Gastroesophageal sphincter (tissue), 3 donors: ENCODE measurements around the gene IFNA1.

ENCODE experiments used
- EP300 ChIP-seq: sonication (generic); formaldehyde crosslinking; IDR thresholded peaks from one replicate; pipeline ENCODE4 v1.6.1; 2017; ENCODE audit warnings: antibody characterized with exemption, mild to moderate bottlenecking
- POLR2A ChIP-seq, 2 donors: fragments of 450-650 bp; IDR thresholded peaks; one replicate each; pipeline ENCODE4 v1.6.1; 2017; ENCODE audit warnings: antibody characterized with exemption in 2 of 2, mild to moderate bottlenecking in 2 of 2, moderate library complexity in 1 of 2
- TF ChIP-seq, protein P1 (sequence below), 4 experiments: fragments of 200-600 bp in 2 of 4; fragments of 450-650 bp in 2 of 4; sonication (generic) in 1 of 4; IDR thresholded peaks; one replicate each; pipeline ENCODE4 v1.5.1; 2017 to 2019; ENCODE audit warnings: antibody characterized with exemption in 4 of 4, mild to moderate bottlenecking in 2 of 4, moderate library complexity in 2 of 4

DNA sequence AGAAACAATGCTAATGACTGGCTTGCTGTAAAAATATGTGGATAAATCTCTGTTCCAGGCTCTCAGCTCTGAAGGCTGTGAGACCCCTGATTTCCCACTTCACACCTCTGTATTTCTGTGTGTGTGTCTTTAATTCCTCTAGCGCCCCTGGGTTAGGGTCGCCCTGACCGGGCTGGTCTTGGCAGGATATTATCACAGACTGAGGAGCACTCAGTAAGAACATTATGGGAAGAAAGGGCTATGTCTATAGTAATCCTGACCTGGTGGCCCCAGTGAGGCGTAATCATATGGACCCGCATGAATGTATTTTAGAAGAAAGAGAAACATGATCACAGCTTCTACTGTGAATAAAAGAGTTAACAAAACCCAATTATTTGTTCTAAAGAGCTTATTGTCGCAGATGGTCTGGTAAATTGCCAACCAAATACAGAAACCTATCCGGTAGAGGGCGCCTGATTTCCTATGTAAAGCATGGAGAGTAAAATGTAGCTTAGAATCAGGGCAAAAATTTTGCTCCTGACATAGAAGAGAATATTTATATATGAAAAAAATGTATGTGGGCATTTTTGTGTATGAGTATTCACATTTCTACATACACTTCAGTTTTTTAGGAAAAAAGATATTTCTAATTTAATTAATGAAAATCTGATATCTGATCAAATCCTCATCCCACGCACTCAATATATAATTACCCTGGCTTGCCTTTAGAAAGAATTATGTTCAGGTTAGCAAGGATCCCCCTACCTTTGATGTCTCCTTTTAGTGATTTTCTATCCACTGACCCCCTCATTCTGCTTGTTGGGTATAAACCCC lies 5.8 kb upstream of the IFNA1 start:
- TF ChIP-seq, protein P1, sequence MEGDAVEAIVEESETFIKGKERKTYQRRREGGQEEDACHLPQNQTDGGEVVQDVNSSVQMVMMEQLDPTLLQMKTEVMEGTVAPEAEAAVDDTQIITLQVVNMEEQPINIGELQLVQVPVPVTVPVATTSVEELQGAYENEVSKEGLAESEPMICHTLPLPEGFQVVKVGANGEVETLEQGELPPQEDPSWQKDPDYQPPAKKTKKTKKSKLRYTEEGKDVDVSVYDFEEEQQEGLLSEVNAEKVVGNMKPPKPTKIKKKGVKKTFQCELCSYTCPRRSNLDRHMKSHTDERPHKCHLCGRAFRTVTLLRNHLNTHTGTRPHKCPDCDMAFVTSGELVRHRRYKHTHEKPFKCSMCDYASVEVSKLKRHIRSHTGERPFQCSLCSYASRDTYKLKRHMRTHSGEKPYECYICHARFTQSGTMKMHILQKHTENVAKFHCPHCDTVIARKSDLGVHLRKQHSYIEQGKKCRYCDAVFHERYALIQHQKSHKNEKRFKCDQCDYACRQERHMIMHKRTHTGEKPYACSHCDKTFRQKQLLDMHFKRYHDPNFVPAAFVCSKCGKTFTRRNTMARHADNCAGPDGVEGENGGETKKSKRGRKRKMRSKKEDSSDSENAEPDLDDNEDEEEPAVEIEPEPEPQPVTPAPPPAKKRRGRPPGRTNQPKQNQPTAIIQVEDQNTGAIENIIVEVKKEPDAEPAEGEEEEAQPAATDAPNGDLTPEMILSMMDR (IDR thresholded peaks at IDR 0.05): peak in 2 of 4 experiments; percentile 31 to 39
- TF ChIP-seq EP300 (no peak), POLR2A (IDR thresholded peaks at IDR 0.05) (no peak)
